GM21737 (cell line): Measurements from ENCODE around the gene HSF2.
"Not testable (repeated sequence)": the region's sequence is repeated elsewhere in the genome, so short reads cannot be mapped to it uniquely, and the experiment has no call there.

Experiments used
- ATAC-seq: cut with Tn5 transposase; IDR thresholded peaks from one replicate; pipeline ENCODE4 v1.9.1; 2021; ENCODE audit warnings: mild to moderate bottlenecking, moderate library complexity; ENCODE audit not compliant: unreplicated experiment

The HSF2 gene

DNA sequence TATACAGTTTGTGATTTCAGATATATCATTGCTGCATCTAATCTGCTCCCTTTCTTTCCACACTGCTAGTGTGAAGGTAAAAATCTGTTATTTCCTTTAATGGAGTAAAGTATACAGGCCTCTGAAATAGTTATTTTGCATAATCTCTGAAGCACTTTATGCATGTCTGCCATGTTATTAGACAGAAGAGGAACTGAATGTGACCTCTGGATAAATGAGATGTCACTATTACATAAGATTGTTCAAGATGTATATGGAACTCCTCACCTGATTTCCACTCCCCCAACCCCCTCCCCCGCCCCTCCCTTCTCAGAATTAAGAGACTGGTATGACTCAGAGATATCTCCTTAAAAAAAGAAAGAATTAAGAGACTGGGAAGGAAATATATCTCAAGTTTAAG lies 45.8 kb downstream of the HSF2 start:
- ATAC-seq = no peak

GRCh38 chr6:122449069-122449468 lies 49.6 kb downstream of the HSF2 start:
- no peak for ATAC-seq

DNA sequence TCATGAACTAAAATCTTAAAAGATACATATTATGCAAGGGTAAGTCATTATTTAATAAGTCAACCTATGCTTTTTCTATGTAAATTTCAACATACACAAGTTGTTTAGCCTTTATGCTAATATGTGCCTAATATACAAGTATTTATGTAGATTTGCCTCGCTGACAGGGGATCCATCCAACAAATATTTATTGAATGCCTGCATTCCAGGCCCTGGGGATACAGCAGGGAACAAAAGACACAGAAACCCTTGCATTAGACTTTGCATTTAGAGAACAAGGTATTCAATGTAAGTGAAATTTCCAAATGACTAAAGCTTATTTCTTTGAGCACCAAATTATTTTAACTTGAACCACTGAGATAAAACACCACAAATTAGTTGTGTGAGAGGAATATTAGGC lies 53.1 kb downstream of the HSF2 start:
- no peak for ATAC-seq

- ATAC-seq = no peak
Measured at GRCh38 chr6:122454673-122455072, 55.2 kb downstream of the HSF2 start.

GRCh38 chr6:122455116-122455515 lies 55.7 kb downstream of the HSF2 start:
- not testable (repeated sequence) for ATAC-seq

GRCh38 chr6:122458087-122458486 lies 58.6 kb downstream of the HSF2 start:
- ATAC-seq = no peak

GRCh38 chr6:122459240-122459639 lies 59.8 kb downstream of the HSF2 start:
- ATAC-seq = no peak

- ATAC-seq = not testable (repeated sequence)
Measured at GRCh38 chr6:122459865-122460416, 60.5 kb downstream of the HSF2 start.

- ATAC-seq = no peak
Measured at GRCh38 chr6:122461885-122462284, 62.4 kb downstream of the HSF2 start.

- ATAC-seq = peak; percentile 99
Measured at GRCh38 chr6:122471107-122472021, 71.9 kb downstream of the HSF2 start, which contains the start of gene SERINC1. Gene SERINC1, minus strand, starts transcription at chr6:122471807. Its CDS starts 70 bp downstream, at chr6:122471737.

DNA sequence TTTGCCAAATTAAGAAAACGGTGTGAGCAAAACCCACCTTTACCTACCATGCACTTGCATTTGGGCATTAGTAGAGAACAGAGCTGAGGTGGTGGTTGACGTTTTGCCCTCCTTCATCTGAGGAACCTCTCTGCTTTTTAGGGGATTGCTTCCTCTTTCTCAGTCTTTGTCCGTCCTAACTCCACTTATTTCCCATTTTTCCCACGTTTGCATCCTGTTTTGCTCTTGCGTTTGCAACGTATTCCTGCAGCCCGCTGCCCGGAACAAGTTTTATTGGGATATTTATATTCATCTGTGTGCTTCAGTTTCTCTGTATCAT lies 72.5 kb downstream of the HSF2 start:
- peak; percentile 42 for ATAC-seq

GRCh38 chr6:122476131-122476530 lies 76.7 kb downstream of the HSF2 start:
- ATAC-seq = no peak

DNA sequence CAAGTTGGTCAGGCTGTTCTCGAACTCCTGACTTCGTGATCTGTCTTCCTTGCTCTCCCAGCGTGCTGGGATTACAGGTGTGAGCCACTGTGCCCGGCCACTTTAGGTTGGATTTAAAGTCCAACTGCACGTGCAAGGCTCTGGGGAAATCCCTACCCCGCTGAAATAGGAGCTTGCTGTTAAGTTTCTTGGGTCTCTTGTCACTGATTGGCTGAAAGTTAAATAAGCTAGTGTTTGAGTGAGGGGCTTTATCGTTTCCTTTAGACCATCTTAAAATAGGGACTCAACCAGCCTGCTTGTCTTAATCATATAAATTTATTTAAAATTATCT lies 83.3 kb downstream of the HSF2 start:
- ATAC-seq = no peak
